HUES6 (cell line): Measurements from ENCODE around the gene PRKCI.

ENCODE experiments used
- H3K27ac ChIP-seq: 2 replicates; pipeline ENCODE4 v1.7.0; 2013; ENCODE audit warnings: low read depth, mild to moderate bottlenecking, low read length, inconsistent platforms
- H3K27me3 ChIP-seq: 2 replicates; pipeline ENCODE4 v1.6.1; 2013; ENCODE audit warnings: low read length; ENCODE audit not compliant: control insufficient read depth, insufficient read depth
- H3K36me3 ChIP-seq: 2 replicates; pipeline ENCODE4 v1.6.1; 2013; ENCODE audit warnings: low read length; ENCODE audit not compliant: control insufficient read depth, insufficient read depth
- H3K4me1 ChIP-seq: 2 replicates; pipeline ENCODE4 v1.6.1; 2013; ENCODE audit warnings: low read length; ENCODE audit not compliant: control insufficient read depth, insufficient read depth
- H3K4me3 ChIP-seq: 2 replicates; pipeline ENCODE4 v1.5.1; 2013; ENCODE audit warnings: low read depth, low read length
- H3K9ac ChIP-seq: one replicate; pipeline ENCODE4 v1.6.1; 2013; ENCODE audit warnings: mild to moderate bottlenecking, low read length
- H3K9me3 ChIP-seq: 2 replicates; pipeline ENCODE4 v1.6.1; 2013; ENCODE audit warnings: low read depth, low read length; ENCODE audit not compliant: control insufficient read depth, insufficient read depth

The PRKCI gene

DNA sequence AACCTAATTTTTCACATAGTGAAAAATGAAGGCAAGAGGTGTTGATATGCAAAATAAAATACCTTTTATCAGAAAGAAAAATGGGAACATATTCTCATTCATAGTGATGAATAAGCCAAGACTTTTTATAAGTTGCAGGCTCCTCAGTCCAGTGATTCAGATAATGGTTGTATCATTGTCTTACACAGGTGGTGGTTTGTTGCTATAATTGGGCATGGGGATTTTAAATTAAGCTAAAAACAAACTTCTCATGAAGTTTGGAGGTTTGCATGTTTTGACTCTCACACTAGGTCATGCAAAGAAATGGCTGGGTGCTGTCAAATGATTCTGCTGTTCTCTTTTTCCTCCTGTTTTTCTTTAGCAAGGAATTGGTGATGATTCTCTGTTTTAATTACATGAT is 74.5 kb downstream of the PRKCI start:
- Histone ChIP-seq H3K27me3 (no peaks in the 10 kb centered on the region), H3K9me3 (no peaks in the 10 kb centered on the region), H3K9ac (no peak overlapping the region), H3K4me3 (no peak overlapping the region), H3K36me3 (peaks cover 71% of the 10 kb centered on the region), H3K4me1 (no peaks in the 10 kb centered on the region), H3K27ac (no peak overlapping the region)

DNA sequence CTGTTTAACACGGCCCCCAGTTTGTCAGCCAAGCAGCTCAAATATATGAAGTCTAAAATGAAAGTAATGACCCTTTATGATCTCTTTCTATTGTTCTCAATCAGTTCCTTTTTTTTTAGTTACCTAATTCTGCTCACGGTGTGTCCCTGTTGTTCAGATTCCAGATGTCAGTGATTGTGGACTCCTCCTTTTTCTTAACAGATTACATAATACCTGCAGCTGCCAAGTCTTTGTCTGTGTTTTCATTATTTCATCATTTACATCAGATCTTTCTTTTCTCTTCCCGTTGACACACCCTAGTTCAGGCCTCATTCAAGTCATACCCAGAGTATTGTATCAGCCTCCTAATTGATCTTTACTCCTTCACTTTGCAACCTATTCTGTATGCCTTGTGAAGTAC is 79.2 kb downstream of the PRKCI start:
- Histone ChIP-seq H3K36me3 (peaks cover 66% of the 10 kb centered on the region), H3K27me3 (no peaks in the 10 kb centered on the region), H3K4me3 (no peak overlapping the region), H3K4me1 (no peaks in the 10 kb centered on the region), H3K27ac (no peak overlapping the region), H3K9me3 (no peaks in the 10 kb centered on the region), H3K9ac (no peak overlapping the region)

GRCh38 chr3:170302008-170302407 is 79.8 kb downstream of the PRKCI start:
- Histone ChIP-seq H3K27ac (no peak overlapping the region), H3K4me3 (no peak overlapping the region), H3K9ac (no peak overlapping the region), H3K27me3 (no peaks in the 10 kb centered on the region), H3K9me3 (no peaks in the 10 kb centered on the region), H3K4me1 (no peaks in the 10 kb centered on the region), H3K36me3 (peaks cover 61% of the 10 kb centered on the region)

DNA sequence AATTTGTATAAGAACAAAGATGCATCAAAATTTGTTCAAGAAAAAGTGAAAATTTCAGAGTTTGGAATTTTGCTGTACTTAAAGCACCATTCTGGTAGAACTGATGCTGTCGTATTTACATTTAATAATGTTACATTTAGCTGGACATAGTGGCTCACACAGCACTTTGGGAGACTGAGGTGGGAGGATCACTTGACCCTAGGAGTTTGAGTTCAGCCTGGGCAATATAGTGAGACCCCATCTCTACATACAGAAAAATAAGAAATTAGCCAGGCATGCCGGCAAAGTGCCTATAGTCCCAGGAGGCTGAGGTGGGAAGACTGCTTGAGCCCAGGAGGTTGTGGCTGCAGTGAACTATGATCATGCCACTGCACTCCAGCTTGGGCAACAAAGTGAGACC is 83.8 kb downstream of the PRKCI start:
- Histone ChIP-seq H3K36me3 (peaks cover 28% of the 10 kb centered on the region), H3K27ac (no peak overlapping the region)

GRCh38 chr3:170307671-170308405 is 85.6 kb downstream of the PRKCI start:
- H3K4me1 ChIP-seq = no peaks in the 10 kb centered on the region; the same call in none of the 2 replicates

More for the DNA sequence above, 83.8 kb downstream of the PRKCI start:
- H3K9ac ChIP-seq = no peak overlapping the region
- no peak overlapping the region for H3K4me3 ChIP-seq
- no peaks in the 10 kb centered on the region for H3K27me3 ChIP-seq
- H3K4me1 ChIP-seq = no peaks in the 10 kb centered on the region; the same call in none of the 2 replicates
- no peaks in the 10 kb centered on the region for H3K9me3 ChIP-seq

DNA sequence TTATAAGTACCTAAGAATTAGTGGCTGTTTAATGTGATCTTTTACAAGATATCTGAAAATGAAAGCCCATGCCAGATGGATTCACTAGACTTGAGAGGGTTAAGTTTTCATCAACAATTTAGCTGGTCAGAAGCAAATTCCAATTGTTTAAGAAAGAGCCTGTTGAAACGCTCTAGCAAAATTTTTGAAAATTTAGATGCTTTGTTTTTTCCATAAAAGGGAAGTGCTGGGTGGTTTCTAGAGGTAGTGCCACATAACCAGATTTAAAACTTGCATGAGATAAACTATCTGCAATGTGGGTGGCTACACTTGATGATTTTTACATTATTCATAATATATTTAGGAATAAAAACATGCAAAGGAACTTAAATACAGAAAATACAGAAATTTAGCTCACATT is 86.8 kb downstream of the PRKCI start:
- H3K4me1 ChIP-seq = no peaks in the 10 kb centered on the region; the same call in none of the 2 replicates
- H3K9ac ChIP-seq = no peak overlapping the region
- no peak overlapping the region for H3K27ac ChIP-seq
- H3K4me3 ChIP-seq = no peak overlapping the region
- H3K27me3 ChIP-seq = no peaks in the 10 kb centered on the region
- peaks cover 4% of the 10 kb centered on the region; the same call in 1 of the 2 replicates for H3K36me3 ChIP-seq
- no peaks in the 10 kb centered on the region for H3K9me3 ChIP-seq

More at GRCh38 chr3:170307671-170308405, 85.6 kb downstream of the PRKCI start:
- peaks cover 10% of the 10 kb centered on the region for H3K36me3 ChIP-seq
- no peaks in the 10 kb centered on the region for H3K27me3 ChIP-seq
- H3K9me3 ChIP-seq = no peaks in the 10 kb centered on the region
- no peak overlapping the region for H3K27ac ChIP-seq
- H3K9ac ChIP-seq = no peak overlapping the region
- H3K4me3 ChIP-seq = no peak overlapping the region

DNA sequence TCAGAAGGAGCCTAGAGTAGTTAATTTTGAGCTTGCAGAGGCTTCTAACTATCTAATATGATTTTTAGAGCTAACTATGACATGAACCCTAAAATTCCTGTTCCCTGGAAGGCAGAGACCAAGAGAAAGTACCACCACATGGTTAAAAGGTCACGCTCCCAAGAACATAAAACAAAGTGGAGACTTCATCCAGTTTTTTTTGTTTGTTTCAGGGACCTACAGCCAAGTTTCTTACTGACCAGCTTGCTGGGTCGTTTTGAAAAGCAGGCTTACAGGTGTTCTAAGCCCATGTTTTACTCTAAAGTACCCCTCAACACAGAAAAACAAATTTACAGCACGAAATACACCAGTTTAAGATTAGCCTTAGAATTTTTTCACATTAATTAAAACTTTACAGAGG is 95.7 kb downstream of the PRKCI start:
- no peak overlapping the region for H3K9ac ChIP-seq
- no peaks in the 10 kb centered on the region for H3K27me3 ChIP-seq
- peaks cover 19% of the 10 kb centered on the region for H3K4me1 ChIP-seq
- no peak overlapping the region for H3K27ac ChIP-seq
- no peak overlapping the region for H3K4me3 ChIP-seq
- no peaks in the 10 kb centered on the region for H3K9me3 ChIP-seq
- no peaks in the 10 kb centered on the region for H3K36me3 ChIP-seq

GRCh38 chr3:170320461-170321121 is 98.4 kb downstream of the PRKCI start:
- no peaks in the 10 kb centered on the region for H3K36me3 ChIP-seq
- H3K9me3 ChIP-seq = no peaks in the 10 kb centered on the region
- no peak overlapping the region for H3K27ac ChIP-seq
- peaks cover 25% of the 10 kb centered on the region for H3K4me1 ChIP-seq
- H3K27me3 ChIP-seq = no peaks in the 10 kb centered on the region
- H3K4me3 ChIP-seq = no peak overlapping the region
- no peak overlapping the region for H3K9ac ChIP-seq

DNA sequence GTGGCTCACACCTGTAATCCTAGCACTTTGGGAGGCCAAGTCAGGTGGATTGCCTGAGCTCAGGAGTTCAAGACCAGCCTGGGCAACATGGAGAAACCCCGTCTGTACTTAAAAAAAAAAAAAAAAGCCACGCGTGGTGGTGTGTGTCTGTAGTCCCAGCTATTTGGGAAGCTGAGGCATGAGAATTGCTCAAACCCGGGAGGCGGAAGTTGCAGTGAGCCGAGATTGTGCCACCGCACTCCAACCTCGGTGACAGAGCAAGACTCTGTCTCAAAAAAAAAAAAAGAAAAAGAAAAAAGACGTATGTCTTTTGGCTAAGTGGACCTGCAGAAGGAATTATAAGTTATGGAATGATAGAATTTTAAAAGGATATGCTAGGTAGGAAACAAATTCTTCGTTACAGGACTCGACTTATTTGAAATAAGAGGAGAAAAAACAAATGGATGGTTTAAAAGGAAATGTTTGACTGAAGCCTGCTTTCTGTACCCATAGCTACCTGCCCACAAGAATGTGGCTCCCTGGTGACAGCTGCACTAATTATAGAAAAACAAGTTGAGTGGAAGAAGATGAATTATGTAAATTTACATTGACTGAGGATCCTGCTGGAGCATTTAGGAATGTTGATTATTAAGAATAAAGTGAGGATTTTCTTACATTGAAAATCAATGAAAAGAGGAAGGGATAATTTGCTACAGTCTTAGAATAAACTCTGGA is 99.3 kb downstream of the PRKCI start:
- peaks cover 3% of the 10 kb centered on the region for H3K9me3 ChIP-seq
- H3K36me3 ChIP-seq = no peaks in the 10 kb centered on the region
- H3K9ac ChIP-seq = no peak overlapping the region
- H3K4me3 ChIP-seq = no peak overlapping the region
- H3K27me3 ChIP-seq = no peaks in the 10 kb centered on the region
- H3K4me1 ChIP-seq = peaks cover 25% of the 10 kb centered on the region
- no peak overlapping the region for H3K27ac ChIP-seq

GRCh38 chr3:170322566-170323269 is 100.5 kb downstream of the PRKCI start:
- Histone ChIP-seq H3K27me3 (no peaks in the 10 kb centered on the region), H3K9ac (peak overlapping the region; percentile 7)

More at GRCh38 chr3:170322566-170323269, 100.5 kb downstream of the PRKCI start:
- H3K27ac ChIP-seq = no peak overlapping the region
- H3K4me3 ChIP-seq = no peak overlapping the region; the same call in 1 of the 2 replicates
- H3K36me3 ChIP-seq = no peaks in the 10 kb centered on the region
- H3K4me1 ChIP-seq = peaks cover 23% of the 10 kb centered on the region
- H3K9me3 ChIP-seq = peaks cover 16% of the 10 kb centered on the region
